ENCODE data around the gene ZBTB34. TPM values are rescaled to one million over a fixed set of nuclear protein-coding genes. Genes with fewer than 3 reads are reported as not detected.

ZBTB34 gene
- total and polyA plus RNA-seq, 2 of the 4 experiments (the other 2 are of a cell fraction): 2.7 to 3.1 TPM

DNA sequence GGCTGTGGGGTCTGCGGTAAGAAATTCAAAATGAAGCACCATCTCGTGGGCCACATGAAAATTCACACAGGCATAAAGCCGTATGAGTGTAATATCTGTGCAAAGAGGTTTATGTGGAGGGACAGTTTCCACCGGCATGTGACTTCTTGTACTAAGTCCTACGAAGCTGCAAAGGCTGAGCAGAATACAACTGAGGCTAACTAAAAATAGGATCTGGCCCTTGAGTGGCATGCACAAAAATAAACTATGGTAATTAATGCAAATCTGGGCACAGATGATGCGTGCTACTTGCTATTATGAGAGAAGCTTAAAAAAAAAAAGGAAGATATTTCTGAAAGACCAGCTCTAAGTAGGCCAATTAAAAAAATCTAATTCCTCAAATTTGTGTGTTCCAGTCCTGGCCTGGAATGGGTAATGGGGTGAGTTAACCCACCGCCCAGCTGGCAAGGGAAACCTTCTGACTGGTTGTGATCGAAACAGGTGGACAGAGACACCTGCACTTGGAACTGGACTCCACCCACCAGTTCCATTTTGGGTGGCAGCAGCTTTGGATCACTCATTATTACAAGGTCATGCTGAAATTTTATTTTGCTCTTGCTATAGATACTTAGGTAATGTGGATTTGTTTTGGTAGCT is 26.6 kb upstream of the ZBTB34 start:
- in situ Hi-C loops (cut with MboI; ENCODE audit: low sequenced_read_pairs) (no loop called here), intact Hi-C loops (cut with micrococcal nuclease) (no loop called here), dilution Hi-C loops (cut with HindIII; ENCODE audit: low sequenced_read_pairs, unreplicated experiment) (no loop called here)
- TF ChIP-seq, protein P1, sequence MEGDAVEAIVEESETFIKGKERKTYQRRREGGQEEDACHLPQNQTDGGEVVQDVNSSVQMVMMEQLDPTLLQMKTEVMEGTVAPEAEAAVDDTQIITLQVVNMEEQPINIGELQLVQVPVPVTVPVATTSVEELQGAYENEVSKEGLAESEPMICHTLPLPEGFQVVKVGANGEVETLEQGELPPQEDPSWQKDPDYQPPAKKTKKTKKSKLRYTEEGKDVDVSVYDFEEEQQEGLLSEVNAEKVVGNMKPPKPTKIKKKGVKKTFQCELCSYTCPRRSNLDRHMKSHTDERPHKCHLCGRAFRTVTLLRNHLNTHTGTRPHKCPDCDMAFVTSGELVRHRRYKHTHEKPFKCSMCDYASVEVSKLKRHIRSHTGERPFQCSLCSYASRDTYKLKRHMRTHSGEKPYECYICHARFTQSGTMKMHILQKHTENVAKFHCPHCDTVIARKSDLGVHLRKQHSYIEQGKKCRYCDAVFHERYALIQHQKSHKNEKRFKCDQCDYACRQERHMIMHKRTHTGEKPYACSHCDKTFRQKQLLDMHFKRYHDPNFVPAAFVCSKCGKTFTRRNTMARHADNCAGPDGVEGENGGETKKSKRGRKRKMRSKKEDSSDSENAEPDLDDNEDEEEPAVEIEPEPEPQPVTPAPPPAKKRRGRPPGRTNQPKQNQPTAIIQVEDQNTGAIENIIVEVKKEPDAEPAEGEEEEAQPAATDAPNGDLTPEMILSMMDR (conservative IDR thresholded peaks at IDR 0.05; ENCODE audit: low read depth, low read length): no peak
- TF ChIP-seq CHD1 (IDR thresholded peaks at IDR 0.05; ENCODE audit: low read depth, low read length) (no peak), SMC3 (IDR thresholded peaks at IDR 0.05; ENCODE audit: low read depth, low read length) (no peak)
- TF ChIP-seq, protein P2, sequence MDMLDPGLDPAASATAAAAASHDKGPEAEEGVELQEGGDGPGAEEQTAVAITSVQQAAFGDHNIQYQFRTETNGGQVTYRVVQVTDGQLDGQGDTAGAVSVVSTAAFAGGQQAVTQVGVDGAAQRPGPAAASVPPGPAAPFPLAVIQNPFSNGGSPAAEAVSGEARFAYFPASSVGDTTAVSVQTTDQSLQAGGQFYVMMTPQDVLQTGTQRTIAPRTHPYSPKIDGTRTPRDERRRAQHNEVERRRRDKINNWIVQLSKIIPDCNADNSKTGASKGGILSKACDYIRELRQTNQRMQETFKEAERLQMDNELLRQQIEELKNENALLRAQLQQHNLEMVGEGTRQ (IDR thresholded peaks at IDR 0.05; ENCODE audit: low read depth, low read length): no peak
- Histone ChIP-seq H3K18ac (ENCODE audit: low read depth, low read length) (no peak overlapping the region), H2BK120ac (ENCODE audit: low read depth, low read length) (no peak overlapping the region), H3K56ac (ENCODE audit: extremely low read depth, insufficient read depth, low read length) (no peak overlapping the region), H2BK15ac (ENCODE audit: low read depth, low read length) (no peak overlapping the region), H4K20me1 (ENCODE audit: insufficient read depth, low read length) (peaks cover 20% of the 10 kb centered on the region), H3K4me3 (ENCODE audit: insufficient read depth, low read depth, low read length) (no peak overlapping the region), H3K14ac (replicated peaks; ENCODE audit: low read depth, low read length) (no peak overlapping the region), H2AFZ (replicated peaks; ENCODE audit: low read length, poor library complexity) (no peak overlapping the region), H2BK5ac (ENCODE audit: low read depth, low read length, poor library complexity, severe bottlenecking) (no peak overlapping the region), H3K4me2 (ENCODE audit: low read depth, low read length) (no peak overlapping the region), H3K27ac (ENCODE audit: insufficient read depth, low read length) (no peak overlapping the region), H4K8ac (ENCODE audit: low read depth in 2 of 2, low read length in 2 of 2) (no peak overlapping the region), H3K4ac (ENCODE audit: low read depth, low read length) (no peak overlapping the region), H4K91ac (ENCODE audit: insufficient read depth, low read depth, low read length) (no peak overlapping the region), H2AK9ac (replicated peaks; ENCODE audit: low read depth, low read length, poor library complexity) (no peak overlapping the region), H3K79me1 (ENCODE audit: low read depth in 1 of 2, low read length in 2 of 2) (peaks cover 28 to 72% of the 10 kb centered on the region in 2 experiments), H3K23ac (ENCODE audit: low read depth, low read length) (no peak overlapping the region), H3K9me3 (ENCODE audit: control insufficient read depth, insufficient read depth, low read length) (no peaks in the 10 kb centered on the region), H3K9ac (ENCODE audit: low read depth, low read length) (no peak overlapping the region), H3K27me3 (ENCODE audit: control insufficient read depth, insufficient read depth, low read length) (no peaks in the 10 kb centered on the region), H3K36me3 (ENCODE audit: control insufficient read depth, insufficient read depth, low read length) (peaks cover 30% of the 10 kb centered on the region), H2BK20ac (ENCODE audit: low read depth, low read length) (no peak overlapping the region), H2AK5ac (ENCODE audit: low read depth, low read length) (no peak overlapping the region), H3K9me1 (ENCODE audit: insufficient read depth, low read length) (peaks cover 5% of the 10 kb centered on the region; the same call in 1 of the 2 replicates), H3K4me1 (ENCODE audit: control insufficient read depth, insufficient read depth, low read length) (peaks cover 3% of the 10 kb centered on the region; the same call in 1 of the 2 replicates), H4K5ac (ENCODE audit: low read depth, low read length) (no peak overlapping the region)
- no peak for ATAC-seq (ENCODE audit: low read depth)
- no peak for DNase-seq
- 100% methylated on average over 5 of the region's 8 CpGs; no CpG with 5 or more reads in 1 of the 2 experiments for WGBS, 2 experiments (ENCODE audit: extremely low coverage in 2 of 2, insufficient read length in 1 of 2)
- ChIA-PET CTCF (interaction anchor here (1.4 kb wide), 1 partner anchor 9 kb away, joined by 3 read pairs; no protein-coding TSS in a partner anchor), POLR2A (ENCODE audit: unreplicated experiment) (no interaction called here)
- BruUV-seq (replicated peaks): no TSS peak
